ENCODE data around the gene ZSCAN10. TPM values are rescaled to one million over a fixed set of nuclear protein-coding genes. Genes with fewer than 3 reads are reported as not detected.

The ZSCAN10 gene
- total and polyA plus RNA-seq, 9 of the 15 experiments (the other 6 are each of a cell fraction or from before 2014, with no cell fraction given) = 0.22 TPM; not detected in 8

DNA sequence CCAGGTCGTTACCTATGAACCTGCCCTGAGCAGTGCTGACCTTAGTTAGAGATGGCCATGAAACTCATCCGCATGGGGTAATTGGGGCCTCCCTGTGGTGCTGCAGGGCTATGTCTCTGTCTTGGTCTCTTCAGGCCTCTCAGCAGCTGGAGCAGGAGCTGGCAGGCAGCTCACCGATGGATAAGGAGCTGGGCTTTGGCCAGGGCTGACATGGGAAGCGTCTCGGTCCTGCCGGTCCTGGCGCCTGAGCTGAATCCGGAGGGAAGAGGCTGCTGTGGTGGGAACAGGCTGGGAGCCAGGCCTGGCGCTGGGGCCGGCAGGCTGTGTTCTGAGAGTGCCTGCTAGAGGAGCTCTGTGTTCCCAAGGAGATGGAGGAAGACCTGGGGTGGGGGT lies 23.6 kb downstream of the ZSCAN10 start:
- no peak for FAIRE-seq
- H3K4me2 ChIP-seq (ENCODE audit: insufficient read depth, low read length) = no peak overlapping the region
- TF ChIP-seq, protein P1, sequence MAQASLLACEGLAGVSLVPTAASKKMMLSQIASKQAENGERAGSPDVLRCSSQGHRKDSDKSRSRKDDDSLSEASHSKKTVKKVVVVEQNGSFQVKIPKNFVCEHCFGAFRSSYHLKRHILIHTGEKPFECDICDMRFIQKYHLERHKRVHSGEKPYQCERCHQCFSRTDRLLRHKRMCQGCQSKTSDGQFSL (CRISPR knock-in tag; IDR thresholded peaks at IDR 0.05) = no peak
- TF ChIP-seq, protein P1 (tag; IDR thresholded peaks at IDR 0.05) = no peak
- TF ChIP-seq MCM7 (IDR thresholded peaks at IDR 0.05) (no peak), CBX5 (IDR thresholded peaks at IDR 0.05; ENCODE audit: borderline replicate concordance, low read depth) (no peak), FOXA3 (CRISPR knock-in tag; conservative IDR thresholded peaks at IDR 0.05 in 1 of 2, IDR thresholded peaks at IDR 0.05 in 1 of 2) (no peak), PHF21A (IDR thresholded peaks at IDR 0.05; ENCODE audit: borderline replicate concordance, low read depth) (no peak), HNRNPUL1 (IDR thresholded peaks at IDR 0.05; ENCODE audit: low read length) (no peak), TSC22D4 (tag; IDR thresholded peaks at IDR 0.05) (no peak), PHF20 (IDR thresholded peaks at IDR 0.05; ENCODE audit: partially characterized antibody) (no peak), CCNT2 (IDR thresholded peaks at IDR 0.05; ENCODE audit: borderline replicate concordance, extremely low read depth, insufficient read length, low read depth, low read length) (no peak), ZNF146 (CRISPR knock-in tag; IDR thresholded peaks at IDR 0.05; ENCODE audit: unreplicated experiment) (no peak), BDP1 (IDR thresholded peaks at IDR 0.05; ENCODE audit: insufficient read depth, insufficient read length) (no peak), MAZ (CRISPR knock-in tag; conservative IDR thresholded peaks at IDR 0.05 in 1 of 2, IDR thresholded peaks at IDR 0.05 in 1 of 2) (no peak), CEBPB (tag; IDR thresholded peaks at IDR 0.05) (no peak), NFRKB (IDR thresholded peaks at IDR 0.05; ENCODE audit: low read depth) (no peak), SMAD3 (CRISPR knock-in tag; conservative IDR thresholded peaks at IDR 0.05) (no peak), CREM (IDR thresholded peaks at IDR 0.05; ENCODE audit: low read depth) (no peak), KDM5B (IDR thresholded peaks at IDR 0.05; ENCODE audit: insufficient replicate concordance, low read depth, low read length) (no peak), SMAD4 (CRISPR knock-in tag; conservative IDR thresholded peaks at IDR 0.05) (no peak)

More for the DNA sequence above, 23.6 kb downstream of the ZSCAN10 start:
- no peak overlapping the region for H2AFZ ChIP-seq (ENCODE audit: low read depth, low read length)
- no peak overlapping the region for H3K9ac ChIP-seq (ENCODE audit: insufficient read depth in 1 of 2, low read depth in 2 of 2, low read length in 2 of 2)
- 14% methylated on average over 10 of the region's 10 CpGs for WGBS (ENCODE audit: insufficient coverage, low coverage, missing lambda C conversion rate)
- ChIA-PET POLR2A (interaction anchor here (1.1 to 1.3 kb wide), 2 partner anchors 12 to 55 kb away, joined by 4 to 5 read pairs; partner anchors contain the start of gene TNFRSF12A), CTCF (ENCODE audit: low intra/inter-chr PET ratio) (no interaction called here)
- H3K79me2 ChIP-seq (ENCODE audit: control insufficient read depth, insufficient read depth, low read length) = no peaks in the 10 kb centered on the region
- H3K9me1 ChIP-seq (ENCODE audit: control insufficient read depth, insufficient read depth, low read length) = no peaks in the 10 kb centered on the region
- peaks cover 6 to 15% of the 10 kb centered on the region in 2 experiments; a peak in 4 of 5 replicates for H3K4me1 ChIP-seq (replicated peaks in 1 of 2; ENCODE audit: control insufficient read depth in 2 of 2, insufficient read depth in 2 of 2, low read length in 2 of 2)
- ATAC-seq = 0 out of 3 replicates have a peak, but pooled peaks have one; percentile 19
- H3K9me3 ChIP-seq (replicated peaks; ENCODE audit: control insufficient read depth, insufficient read depth, low read depth, low read length) = no peaks in the 10 kb centered on the region
- H3K27me3 ChIP-seq (ENCODE audit: control insufficient read depth in 2 of 2, insufficient read depth in 2 of 2, low read length in 2 of 2) = peaks cover 9 to 18% of the 10 kb centered on the region in 2 experiments
- H3K4me3 ChIP-seq = no peak overlapping the region
- in situ Hi-C loops (cut with MboI) (no loop called here), intact Hi-C loops (cut with micrococcal nuclease) (no loop called here)
- H3K27ac ChIP-seq (ENCODE audit: extremely low read depth, low read depth, low read length) = no peak overlapping the region
- DNase-seq (ENCODE audit: extremely low read depth in 1 of 4, low spot score in 3 of 4) = peak in 1 of 4 experiments; percentile 4
- no TSS peak for BruUV-seq (replicated peaks)
- H3K36me3 ChIP-seq (ENCODE audit: control insufficient read depth, insufficient read depth, low read length) = no peaks in the 10 kb centered on the region
- H4K20me1 ChIP-seq (replicated peaks; ENCODE audit: control insufficient read depth, insufficient read depth, low read length) = no peaks in the 10 kb centered on the region
